GM19328 (cell line): ENCODE results near the gene TSGA10IP.

Experiments
- ATAC-seq: cut with Tn5 transposase; IDR thresholded peaks from one replicate; pipeline ENCODE4 v1.9.1; 2021; ENCODE audit warnings: mild to moderate bottlenecking, moderate library complexity; ENCODE audit not compliant: unreplicated experiment

The TSGA10IP gene

DNA sequence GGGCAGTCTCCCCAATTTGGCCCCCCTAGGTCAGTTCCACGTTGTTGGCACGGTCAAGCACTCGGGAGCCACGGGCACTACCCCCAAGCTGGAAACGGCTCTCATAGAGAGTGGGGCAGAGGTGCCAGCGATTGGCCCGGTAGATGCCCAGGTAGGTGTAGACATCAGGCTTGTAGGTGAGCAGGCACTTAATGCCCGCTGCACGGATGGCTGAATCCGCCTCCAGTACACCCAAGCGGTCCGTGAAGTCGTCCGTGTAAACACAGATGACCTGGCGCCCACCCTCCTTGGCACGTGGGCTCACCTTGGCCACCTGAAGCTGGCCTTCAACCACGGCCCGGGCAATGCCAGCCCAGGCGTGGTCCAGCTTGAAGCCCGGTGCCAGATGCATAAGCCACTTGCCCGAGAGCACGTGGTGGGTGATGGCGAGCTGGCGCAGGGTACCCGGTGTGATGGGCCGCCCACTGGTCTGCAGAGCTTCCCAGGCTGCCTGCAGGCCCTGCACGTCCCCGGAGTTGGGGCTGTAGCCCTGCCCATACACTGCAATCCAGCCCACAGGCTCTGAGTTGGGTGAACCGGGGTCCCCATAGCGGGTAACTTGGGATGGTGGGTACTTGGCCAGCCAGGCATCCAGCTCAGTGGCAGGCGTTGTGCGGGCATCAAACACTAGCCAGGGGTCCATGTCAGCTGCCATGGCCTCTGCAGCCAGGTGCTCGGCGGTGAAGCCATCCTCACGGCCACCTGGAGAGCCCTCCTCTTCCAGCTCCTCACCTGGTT is 27.7 kb upstream of the TSGA10IP start:
- ATAC-seq, result no peak

- ATAC-seq, result peak; percentile 43
Measured at GRCh38 chr11:65918211-65919140, 26.8 kb upstream of the TSGA10IP start, which contains the start of gene C11orf68. C11orf68 (minus strand) TSS chr11:65919062; CDS start chr11:65919031, 31 bp downstream.

DNA sequence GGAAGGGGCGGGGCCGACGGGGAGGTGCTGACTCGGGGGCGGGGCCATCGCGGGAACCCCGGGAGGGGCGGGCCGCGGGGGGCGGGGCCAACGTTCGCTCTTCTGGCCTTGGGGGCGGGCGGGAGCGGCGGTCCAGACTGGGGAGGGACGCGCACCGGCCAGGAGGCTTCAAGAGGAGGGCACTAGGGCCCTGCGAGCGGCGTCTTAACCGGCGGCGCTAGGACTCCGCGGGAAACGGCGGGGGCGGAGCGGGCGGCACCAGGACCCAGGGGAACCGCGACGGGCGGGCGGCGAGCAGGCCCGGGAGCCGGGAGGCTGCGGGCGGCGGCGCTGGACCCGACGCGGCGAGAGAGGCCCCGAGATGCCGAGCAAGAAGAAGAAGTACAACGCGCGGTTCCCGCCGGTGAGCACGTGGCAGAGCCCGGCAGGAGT is 26.1 kb upstream of the TSGA10IP start, which contains the start of gene DRAP1:
Gene DRAP1, plus strand, starts transcription at position 286 of the 432 bp plus-strand sequence. Its CDS starts 76 bp downstream, at position 362.
- ATAC-seq, result peak; percentile 70

- ATAC-seq, result peak; percentile 34
Measured at GRCh38 chr11:65919573-65920371, 25.5 kb upstream of the TSGA10IP start.

DNA sequence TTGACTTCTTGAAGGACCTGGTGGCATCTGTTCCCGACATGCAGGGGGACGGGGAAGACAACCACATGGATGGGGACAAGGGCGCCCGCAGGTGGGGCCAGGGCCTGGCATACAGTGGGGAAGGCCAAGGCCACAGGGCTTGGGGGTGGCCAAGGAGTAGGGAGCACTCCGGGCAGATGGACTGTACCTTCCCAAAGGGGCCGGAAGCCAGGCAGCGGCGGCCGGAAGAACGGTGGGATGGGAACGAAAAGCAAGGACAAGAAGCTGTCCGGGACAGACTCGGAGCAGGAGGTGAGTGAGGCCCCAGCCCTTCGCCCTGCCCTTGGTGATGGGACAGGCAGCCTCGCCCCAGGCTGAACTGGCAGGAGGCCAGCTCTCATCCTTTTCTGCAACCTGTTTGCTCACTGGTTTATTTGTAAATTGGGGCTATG is 24.9 kb upstream of the TSGA10IP start:
- no peak for ATAC-seq

- ATAC-seq, result no peak
Measured at GRCh38 chr11:65921033-65921555, 24.2 kb upstream of the TSGA10IP start.

DNA sequence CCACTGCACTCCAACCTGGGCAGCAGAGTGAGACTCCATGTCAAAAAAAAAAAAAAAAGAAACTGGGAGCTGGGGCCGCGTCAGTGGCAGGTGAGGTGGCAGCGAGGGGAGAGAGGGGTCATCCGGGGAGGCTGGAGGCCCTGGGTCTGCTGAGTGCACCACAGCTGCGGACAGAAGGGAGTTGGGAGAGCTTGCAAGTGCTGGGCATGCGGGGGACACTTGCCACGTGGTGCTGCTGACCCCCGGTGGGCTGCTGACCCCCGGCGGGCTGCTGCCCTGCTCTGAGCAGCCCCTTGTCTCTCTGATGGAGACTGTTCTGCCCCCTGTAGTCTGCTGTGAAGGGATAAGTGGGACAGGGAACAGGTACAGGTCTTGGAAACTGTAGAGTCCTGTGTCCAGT is 23.4 kb upstream of the TSGA10IP start:
- no peak for ATAC-seq

DNA sequence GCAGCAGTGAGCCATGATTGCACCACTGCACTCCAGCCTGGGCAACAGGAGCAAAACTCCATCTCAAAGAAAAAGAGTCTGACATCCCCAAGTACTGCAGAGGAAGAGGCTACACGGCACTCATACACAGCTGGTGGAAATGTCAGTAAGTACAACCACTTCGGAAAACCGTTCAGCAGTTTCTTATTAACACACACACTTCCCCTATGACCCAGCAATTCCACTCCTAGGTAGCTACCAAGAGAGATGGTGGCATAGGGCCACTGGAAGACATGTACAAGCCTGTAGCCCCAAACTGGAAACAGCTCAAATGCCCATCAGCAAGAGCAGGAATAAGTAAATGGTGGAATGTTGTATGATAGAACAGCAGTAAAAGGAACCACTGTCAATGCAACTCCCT is 22.7 kb upstream of the TSGA10IP start:
- ATAC-seq, result no peak

- no peak for ATAC-seq
Measured at GRCh38 chr11:65925397-65925796, 19.9 kb upstream of the TSGA10IP start.

- no peak for ATAC-seq
Measured at GRCh38 chr11:65927904-65928397, 17.3 kb upstream of the TSGA10IP start.

- ATAC-seq, result no peak
Measured at GRCh38 chr11:65928667-65929066, 16.6 kb upstream of the TSGA10IP start.

DNA sequence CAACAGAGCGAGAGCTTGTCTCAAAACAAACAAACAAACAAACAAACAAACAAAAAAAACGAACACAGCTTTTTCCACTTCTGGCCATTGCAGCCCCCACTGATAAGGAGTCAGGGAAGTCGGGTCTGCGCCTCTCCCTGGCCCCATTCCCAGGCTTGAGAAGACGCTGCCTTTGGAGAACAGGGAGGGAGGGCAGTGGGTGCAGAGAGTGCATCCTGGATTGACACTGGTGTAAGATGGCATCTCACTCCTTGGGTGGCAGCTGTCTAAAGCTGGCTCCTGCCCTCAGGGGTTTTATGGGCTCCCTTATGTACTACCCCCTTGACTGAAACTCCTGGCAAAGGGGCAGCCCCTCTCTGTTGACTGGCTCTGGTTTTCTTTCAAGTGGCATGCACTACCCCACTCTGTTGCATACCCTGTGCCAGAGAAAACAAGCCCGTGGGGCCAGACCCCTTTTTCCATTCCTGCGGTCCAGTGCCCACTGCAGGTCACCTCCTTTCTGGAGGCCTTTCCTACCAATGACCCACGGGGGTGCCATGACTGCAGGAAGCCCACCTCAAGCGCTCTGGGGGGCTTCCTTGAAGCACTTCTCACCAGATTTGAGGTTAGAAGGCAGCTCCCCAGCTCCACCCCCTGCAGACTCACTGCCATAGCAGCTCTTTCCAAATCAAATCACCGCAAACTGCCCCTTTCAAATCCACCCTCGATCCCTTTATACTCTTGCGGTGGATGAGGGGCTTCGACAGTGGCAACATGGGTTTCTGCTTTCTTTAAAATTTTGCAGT is 13.3 kb upstream of the TSGA10IP start:
- no peak for ATAC-seq

DNA sequence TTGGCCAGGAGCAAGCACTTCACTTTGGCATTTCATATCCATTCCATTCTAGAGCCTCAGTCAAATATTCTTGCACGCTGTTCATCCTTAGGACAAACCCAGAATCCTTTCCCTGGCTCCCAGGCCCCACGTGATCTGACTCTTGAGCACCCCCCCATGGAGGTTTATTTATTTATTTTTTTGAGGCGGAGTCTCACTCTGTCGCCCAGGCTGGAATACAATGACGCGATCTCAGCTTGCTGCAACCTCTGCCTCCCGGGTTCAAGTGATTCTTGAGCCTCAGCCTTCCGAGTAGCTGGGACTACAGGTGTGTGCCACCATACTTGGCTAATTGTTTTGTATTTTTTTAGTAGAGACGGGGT is 12.7 kb upstream of the TSGA10IP start:
- no peak for ATAC-seq

GRCh38 chr11:65934014-65934413 is 11.3 kb upstream of the TSGA10IP start:
- no peak for ATAC-seq

- no peak for ATAC-seq
Measured at GRCh38 chr11:65937766-65938165, 7.5 kb upstream of the TSGA10IP start.

DNA sequence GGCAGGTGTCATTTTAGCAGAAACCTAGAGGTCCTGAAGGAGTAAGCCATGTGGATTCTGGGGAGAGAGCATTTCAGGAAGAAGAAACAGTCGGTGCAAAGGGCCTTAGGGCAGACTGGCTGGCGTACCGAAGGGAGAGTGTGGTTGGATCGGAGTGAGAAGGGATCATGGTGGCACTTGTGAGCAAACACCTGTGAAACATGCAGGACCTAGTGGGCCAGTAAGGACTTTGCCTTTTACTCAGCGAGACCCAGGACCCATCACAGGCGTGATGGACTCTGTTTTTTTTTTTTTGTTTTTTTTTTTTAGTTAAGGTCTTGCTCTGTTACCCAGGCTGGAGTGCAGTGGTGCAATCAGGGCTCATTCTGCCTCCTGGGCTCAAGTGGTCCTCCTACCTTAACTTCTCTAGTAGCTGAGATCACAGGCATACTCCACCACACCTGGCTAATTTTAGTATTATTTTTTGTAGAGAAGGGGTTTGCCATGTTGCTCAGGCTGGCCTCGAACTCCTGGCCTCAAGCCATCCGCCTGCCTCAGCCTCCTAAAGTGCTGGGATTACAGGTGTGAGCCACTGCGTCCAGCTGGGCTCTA is 3.5 kb upstream of the TSGA10IP start:
- no peak for ATAC-seq

DNA sequence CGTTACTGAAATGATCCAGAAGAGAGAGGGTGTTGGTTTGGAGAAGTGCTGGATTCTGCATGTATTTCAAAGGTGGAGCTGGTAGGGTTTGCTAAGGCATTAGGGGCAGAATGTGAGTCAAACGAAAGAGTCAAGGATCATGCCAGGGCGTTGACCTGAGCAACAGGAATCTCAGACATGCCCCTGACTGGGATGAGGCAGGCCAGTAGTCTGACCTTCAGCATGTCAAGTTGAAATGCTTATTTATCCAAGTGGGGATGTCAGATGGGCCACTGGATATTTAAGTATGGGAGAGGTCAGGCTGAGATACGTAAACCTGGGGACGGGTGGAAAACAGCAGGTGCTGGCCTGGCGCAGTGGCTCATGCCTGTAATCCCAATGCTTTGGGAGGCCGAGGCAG is 2.7 kb upstream of the TSGA10IP start:
- ATAC-seq, result no peak

- no peak for ATAC-seq
Measured at GRCh38 chr11:65944191-65944590, 1.1 kb upstream of the TSGA10IP start.

DNA sequence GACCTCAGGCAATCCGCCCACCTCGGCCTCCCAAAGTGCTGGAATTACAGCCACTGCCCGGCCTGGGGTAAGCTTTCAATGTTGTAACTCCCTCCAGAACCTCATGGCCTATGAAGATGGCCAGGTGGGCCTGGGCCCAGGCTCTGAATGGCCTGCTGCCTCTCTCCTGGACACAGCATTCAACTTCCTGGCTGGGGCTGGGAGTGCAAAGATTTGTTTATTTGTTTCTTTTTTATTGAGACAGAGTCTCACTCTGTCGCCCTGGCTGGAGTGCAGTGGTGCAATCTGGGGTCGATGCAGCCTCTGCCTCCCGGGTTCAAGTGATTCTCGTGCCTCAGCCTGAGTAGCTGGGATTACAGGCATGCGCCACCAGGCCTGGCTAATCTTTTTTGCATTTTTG is 513 bp upstream of the TSGA10IP start:
- no peak for ATAC-seq
